Astrocyte of the spinal cord (primary cell): ENCODE data around the gene SMAD6.
A peak's percentile ranks its signal among the peaks of the same experiment; 100 is the strongest.

ENCODE experiments used
- DNase-seq: peaks from one replicate; pipeline ENCODE4 v3.0.0; 2011; ENCODE audit warnings: low read depth, low spot score
- H3K4me3 ChIP-seq: 2 replicates; pipeline ENCODE4 v1.5.1; 2011; ENCODE audit warnings: low read depth, mild to moderate bottlenecking, low read length, moderate library complexity
- in situ Hi-C: cut with HindIII; loops from 2 replicates; pipeline ENCODE4 v1.10.0; 2017; ENCODE audit warnings: low sequenced_read_pairs
- TF ChIP-seq, protein P1 (sequence below): IDR thresholded peaks from 2 replicates; pipeline ENCODE4 v1.5.1; 2012; ENCODE audit warnings: low read depth, mild to moderate bottlenecking, low read length, inconsistent platforms

SMAD6 gene

DNA sequence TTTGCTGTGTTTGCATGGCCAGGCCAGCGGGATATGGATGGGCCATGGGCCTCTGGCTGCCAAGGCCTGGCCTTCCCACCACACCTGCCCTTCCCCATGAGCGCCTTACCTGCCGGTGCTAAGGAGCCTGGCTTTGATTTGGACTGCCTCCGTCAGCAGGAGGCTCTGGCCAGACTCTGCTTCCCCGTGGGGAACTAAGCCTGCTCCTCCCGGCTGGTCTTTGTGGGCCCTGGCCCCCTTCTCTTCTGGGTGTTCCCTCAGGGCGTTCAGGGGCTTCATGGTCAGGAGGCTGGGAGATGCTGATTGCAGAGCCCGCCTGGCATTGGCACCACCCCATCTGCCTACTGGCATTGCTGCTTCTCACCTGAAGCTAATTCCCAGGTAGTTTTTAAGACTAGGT lies 45.2 kb downstream of the SMAD6 start:
- in situ Hi-C loops = no loop called here
- no peak for DNase-seq
- H3K4me3 ChIP-seq = no peak overlapping the region
- TF ChIP-seq, protein P1, sequence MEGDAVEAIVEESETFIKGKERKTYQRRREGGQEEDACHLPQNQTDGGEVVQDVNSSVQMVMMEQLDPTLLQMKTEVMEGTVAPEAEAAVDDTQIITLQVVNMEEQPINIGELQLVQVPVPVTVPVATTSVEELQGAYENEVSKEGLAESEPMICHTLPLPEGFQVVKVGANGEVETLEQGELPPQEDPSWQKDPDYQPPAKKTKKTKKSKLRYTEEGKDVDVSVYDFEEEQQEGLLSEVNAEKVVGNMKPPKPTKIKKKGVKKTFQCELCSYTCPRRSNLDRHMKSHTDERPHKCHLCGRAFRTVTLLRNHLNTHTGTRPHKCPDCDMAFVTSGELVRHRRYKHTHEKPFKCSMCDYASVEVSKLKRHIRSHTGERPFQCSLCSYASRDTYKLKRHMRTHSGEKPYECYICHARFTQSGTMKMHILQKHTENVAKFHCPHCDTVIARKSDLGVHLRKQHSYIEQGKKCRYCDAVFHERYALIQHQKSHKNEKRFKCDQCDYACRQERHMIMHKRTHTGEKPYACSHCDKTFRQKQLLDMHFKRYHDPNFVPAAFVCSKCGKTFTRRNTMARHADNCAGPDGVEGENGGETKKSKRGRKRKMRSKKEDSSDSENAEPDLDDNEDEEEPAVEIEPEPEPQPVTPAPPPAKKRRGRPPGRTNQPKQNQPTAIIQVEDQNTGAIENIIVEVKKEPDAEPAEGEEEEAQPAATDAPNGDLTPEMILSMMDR = no peak

DNA sequence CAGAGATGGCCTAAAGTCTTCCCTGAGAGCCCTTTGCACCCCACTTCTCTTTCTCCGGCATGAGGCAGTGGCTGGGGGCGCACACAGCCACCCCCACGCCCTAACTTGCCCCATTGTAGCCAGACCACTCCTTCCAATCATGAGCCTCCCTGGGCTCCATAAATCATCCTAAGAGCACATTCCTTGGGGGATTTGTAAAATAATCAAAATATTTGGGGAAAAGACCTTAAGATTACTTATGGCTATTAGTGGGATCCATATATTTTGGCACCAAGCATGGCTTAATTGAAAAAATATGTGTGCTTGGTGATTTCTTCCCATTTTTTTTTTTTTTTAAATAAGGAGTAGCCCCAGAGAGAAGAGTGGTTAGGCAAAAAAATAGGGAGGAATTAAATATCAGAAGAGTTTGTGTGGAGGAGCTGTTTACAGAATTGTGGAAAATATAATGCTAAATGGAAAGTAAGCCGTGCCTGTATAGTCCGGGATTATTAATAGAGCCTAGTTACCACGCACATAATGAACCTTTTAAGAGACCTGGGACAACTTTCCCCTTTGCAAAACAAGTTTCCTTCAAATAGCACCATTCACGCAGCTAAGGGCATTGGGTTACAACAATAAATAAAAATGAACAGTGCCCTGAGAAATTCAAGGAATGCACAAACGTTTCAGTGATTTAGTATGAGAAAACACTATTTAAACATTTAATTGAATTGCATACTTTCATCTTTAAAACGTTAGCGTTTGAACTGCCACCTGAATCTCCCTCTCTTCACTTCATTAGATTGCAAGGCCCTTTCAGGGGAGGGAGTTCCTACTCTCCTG lies 46.1 kb downstream of the SMAD6 start:
- peak; percentile 78 for DNase-seq
- in situ Hi-C loops = no loop called here
- TF ChIP-seq, protein P1 = no peak
- no peak overlapping the region for H3K4me3 ChIP-seq

DNA sequence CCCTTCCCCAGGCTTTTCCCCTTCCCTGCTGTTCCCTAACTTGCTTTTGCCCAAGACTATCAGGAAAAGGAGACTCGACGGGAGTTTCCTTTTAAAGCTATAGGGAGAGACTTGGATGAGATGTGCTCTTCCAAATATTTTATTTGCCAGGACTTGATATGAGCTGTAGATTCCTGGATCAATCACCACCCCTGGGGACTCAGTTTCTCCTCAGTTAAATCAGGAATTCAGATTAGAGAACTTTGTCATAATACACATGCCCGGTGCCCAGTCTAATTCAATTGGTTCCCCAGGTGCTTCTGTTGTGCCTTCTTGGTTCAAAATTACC lies 46.6 kb downstream of the SMAD6 start:
- DNase-seq = no peak
- no peak overlapping the region for H3K4me3 ChIP-seq
- in situ Hi-C loops = no loop called here
- TF ChIP-seq, protein P1 = no peak

DNA sequence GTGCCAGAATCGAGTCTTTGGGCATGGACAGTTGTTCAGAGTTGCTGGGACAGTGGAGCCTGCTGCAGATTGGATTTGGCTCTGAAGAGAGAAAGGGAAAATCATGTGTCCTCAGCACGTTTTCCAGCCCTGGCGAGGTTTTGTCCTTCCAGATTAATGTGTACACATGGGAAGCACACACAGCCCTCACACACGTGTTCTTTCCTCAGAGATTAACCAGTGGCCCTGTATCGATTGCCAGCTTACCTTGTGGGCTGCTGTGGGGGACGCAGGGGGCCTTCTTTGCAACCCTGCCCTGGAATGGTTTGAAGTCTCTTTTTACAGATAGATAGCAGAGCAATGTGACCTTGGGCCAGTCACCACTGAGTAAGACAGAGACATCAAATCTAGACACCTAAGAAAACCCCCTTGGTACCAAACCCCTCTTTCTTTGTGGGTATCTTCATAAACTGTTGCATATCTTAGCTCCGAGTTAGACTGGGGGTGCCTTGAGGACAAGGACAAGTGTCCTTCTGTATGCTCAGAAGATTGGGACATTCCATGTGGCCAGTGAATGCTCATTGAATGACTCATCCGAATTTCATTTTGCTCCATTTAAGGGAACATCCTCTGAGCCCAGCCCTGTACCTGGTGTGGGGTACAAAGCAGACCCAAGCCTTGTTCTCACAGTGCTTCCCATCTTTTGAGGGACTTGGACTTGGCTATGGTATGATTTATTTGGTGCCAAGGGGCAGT lies 48.0 kb downstream of the SMAD6 start:
- no peak overlapping the region for H3K4me3 ChIP-seq
- in situ Hi-C loops = no loop called here
- TF ChIP-seq, protein P1 = no peak
- no peak for DNase-seq

DNA sequence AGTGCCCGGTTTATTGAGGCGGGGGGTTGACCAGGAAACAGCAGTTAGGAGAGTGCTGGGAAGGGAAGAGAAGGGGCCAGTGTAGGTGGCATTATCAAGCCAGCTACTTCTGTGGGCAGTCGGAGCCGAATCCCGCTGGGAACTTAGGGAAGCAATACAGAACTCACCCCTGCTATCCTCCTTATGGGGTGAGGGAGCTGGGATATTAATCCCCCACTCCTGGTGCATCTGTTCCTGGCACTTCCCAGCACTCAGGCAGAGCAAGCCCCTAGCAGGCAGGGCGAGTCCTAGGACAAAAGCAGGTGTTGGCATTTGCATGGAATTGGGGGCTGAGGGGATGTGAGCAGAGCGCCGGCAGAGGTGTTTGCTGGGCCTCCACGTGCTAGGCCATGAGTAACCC lies 48.6 kb downstream of the SMAD6 start:
- TF ChIP-seq, protein P1 = no peak
- DNase-seq = no peak
- no peak overlapping the region for H3K4me3 ChIP-seq
- in situ Hi-C loops = no loop called here

DNA sequence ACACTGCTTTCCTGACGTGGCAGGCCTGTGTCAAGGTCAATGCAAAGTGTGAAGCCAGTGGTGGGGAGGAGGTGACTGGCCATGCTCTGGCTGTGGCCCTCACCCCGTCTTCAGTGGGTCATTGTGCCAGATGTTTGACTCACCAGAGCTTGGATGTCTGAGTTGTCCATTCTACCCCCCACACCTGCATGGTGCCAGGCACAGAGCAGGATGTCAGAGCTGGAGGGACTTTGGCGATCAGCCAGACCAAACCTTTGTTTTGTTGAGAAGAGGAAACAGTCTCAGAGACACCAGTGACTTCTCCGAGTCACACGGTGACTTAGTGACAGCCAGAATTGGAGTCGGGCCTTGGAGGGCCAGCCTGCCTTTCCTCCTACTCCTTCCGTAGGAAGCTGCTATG lies 49.5 kb downstream of the SMAD6 start:
- no peak for DNase-seq
- in situ Hi-C loops = no loop called here
- H3K4me3 ChIP-seq = no peak overlapping the region
- TF ChIP-seq, protein P1 = no peak
